Fibroblast of peridontal ligament (primary cell): ENCODE data around the gene DNAH2.

Source experiments
- DNase-seq: peaks from one replicate; pipeline ENCODE4 v3.0.0-alpha.2; 2010; ENCODE audit errors: extremely low read depth

DNAH2 gene

GRCh38 chr17:7838090-7839075, 120.8 kb downstream of the DNAH2 start:
- DNase-seq: peak; percentile 60

GRCh38 chr17:7839190-7839875, 121.8 kb downstream of the DNAH2 start:
- DNase-seq: no peak

DNA sequence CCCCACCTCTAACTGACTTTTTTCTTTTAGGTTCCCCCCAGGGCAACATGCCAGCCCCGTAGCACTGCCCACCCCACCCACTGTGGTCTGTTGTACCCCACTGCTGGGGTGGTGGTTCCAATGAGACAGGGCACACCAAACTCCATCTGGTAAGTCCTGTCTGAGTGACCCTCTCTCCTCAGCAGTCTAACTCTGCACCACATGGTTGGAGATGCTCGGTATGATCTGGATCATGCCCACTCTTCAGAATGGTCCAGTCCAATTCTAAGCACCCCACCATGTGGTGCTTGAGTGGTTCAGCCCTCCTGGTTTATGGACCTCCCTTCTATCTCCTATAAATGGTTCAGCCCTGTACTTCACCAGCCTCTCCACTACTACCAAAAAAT, 122.3 kb downstream of the DNAH2 start:
- DNase-seq: peak; percentile 45

DNA sequence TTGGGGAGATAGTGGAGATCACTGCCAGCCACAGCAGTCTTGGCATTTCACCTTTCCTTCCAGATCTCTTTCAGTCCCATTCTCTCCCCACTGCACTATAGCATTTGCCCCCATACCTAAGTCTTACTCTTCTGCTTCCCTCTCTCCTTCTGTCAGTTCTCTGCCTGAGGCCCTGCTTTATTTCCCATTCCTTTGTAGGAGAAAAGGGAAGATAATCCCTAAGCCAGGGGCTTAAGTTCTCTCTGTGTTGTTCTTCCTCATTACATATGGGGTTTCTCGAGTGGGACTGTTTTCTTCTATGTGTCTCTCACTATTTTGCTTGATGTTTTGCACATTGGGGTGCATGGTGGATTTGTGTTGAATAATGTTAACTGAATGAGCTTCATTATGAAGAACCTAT, 122.9 kb downstream of the DNAH2 start:
- no peak for DNase-seq

DNA sequence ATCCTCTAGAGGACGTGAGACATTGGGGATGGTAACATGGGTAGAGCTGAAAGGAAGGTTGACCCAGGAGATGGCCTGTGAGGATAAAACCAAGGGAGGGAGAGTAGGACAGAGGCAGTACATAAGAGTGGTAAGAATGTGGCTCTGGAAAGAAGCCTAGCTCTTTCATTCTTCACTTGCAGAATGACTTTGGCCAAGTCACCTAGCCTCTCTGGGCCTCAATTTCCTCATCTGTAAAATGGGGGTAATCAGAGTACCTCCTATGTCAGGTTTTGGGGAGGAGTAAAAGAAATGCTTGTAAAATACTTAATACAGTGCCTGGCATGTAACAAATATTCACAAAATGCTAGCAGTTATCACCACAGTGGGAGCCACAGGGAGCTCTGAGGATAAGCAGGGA, 123.3 kb downstream of the DNAH2 start:
- no peak for DNase-seq

DNA sequence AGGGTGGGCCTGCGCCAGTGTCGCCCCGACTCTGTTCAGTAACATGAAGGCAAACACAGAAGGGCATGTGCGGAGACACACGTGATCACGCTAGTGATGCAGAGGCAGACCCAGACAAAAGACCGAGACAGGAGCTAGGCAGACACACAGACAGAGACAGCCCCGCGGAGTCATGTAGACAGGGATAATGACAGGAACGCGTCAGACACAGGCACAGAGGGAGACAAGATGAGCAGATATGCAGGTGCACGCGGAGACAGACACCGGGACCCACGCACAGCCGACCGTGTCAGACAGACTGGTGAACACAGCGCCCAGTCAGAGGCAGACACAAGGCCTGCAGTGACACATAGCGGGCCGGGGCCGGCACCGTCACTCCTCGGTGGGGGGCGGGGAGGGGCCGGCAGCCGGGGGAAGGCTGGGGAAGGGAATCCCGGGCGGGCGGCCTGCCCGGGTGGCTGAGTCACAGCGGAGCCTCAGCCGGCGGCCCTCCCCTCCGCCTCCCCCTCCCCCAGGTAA, 123.9 kb downstream of the DNAH2 start:
- DNase-seq: peak; percentile 80

DNA sequence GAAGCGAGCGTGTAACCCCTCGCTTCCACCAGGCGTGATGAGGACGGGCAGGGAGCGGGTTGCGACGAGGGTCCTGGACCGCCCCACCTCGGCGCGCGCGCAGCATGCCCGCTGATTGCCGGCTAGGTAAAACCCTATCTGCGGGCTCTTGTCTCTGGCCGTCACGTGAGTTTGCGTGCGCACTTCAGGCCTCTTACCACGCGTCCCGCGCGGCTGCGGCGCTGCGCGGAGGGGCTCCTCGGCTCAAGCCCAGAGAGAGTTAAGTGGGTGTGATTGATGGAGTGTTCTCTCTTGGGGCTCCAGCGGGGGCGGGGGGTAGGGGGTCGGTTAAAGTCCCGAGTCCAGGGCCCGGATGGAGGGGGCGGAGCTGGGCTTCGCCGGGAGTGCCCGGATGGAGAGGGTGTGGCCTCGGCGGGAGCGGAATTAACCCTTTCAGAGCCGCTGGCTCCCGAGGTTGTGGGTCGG, 124.4 kb downstream of the DNAH2 start:
- peak; percentile 84 for DNase-seq

DNA sequence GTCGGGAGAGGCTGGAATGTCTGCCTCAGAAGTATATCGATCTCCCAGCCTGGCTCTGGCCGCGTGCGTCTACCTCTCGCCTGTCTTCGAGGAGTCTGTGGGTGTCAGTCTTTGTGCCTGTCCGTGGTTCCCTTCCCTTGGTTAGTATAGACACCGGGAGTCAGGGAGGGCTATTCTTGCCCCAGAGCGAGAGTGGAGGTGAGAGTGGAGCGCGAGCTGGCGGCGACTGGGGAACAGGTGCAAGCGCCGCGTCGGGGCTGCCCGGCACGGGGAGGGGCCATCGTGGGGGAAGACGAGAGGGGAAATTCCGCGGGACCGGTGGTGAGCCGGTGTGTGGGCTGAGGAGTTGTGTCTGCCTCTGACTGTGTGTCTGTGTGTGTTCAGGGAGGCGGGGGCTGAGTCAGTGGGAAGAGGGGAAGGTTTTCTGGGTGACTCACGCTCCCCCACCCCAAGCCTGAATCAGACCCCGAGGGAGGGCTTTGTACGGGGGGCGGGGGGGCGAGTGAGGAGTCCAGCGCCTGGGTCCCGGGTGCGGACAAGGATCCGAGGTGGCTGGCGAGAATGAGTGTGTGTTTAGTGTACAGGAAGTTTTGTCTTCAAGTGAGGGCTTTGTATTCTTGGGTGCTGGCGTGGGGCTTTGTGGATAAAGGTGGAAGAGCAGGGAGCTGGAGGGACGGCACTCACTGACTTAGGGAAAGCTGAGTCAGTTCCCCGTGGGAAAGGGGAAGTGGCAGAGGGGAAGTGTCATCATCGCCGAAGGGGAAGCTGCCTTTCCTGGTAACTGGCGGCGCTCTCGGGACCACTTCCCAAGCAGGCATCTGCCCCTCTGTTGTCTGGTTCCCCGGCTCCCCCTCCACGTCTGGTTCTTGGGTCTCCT, 125.1 kb downstream of the DNAH2 start:
- DNase-seq: peak; percentile 77

GRCh38 chr17:7843257-7843535, 125.7 kb downstream of the DNAH2 start:
- no peak for DNase-seq

GRCh38 chr17:7843536-7844291, 126.2 kb downstream of the DNAH2 start:
- DNase-seq: peak; percentile 74

GRCh38 chr17:7844292-7845154, 127.0 kb downstream of the DNAH2 start:
- peak; percentile 94 for DNase-seq

- DNase-seq: no peak
These were observed 128.0 kb downstream of the DNAH2 start for GRCh38 chr17:7845359-7846062.

DNA sequence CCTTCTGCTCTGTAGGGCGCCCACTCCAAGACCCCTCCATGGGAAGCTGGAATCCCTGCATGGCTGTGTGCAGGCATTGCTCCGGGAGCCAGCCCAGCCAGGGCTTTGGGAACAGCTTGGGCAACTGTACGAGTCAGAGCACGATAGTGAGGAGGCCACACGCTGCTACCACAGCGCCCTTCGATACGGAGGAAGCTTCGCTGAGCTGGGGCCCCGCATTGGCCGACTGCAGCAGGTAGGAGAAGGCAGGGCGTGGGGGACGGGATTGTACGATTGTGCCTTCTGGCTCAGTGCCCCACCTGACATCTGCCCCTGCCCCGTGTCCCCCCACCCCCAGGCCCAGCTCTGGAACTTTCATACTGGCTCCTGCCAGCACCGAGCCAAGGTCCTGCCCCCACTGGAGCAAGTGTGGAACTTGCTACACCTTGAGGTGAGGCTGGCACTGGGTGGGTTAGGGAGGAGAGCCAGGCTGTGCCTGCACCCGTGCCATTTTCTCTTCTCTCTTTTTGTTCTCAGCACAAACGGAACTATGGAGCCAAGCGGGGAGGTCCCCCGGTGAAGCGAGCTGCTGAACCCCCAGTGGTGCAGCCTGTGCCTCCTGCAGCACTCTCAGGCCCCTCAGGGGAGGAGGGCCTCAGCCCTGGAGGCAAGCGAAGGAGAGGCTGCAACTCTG, 128.7 kb downstream of the DNAH2 start:
- no peak for DNase-seq

DNA sequence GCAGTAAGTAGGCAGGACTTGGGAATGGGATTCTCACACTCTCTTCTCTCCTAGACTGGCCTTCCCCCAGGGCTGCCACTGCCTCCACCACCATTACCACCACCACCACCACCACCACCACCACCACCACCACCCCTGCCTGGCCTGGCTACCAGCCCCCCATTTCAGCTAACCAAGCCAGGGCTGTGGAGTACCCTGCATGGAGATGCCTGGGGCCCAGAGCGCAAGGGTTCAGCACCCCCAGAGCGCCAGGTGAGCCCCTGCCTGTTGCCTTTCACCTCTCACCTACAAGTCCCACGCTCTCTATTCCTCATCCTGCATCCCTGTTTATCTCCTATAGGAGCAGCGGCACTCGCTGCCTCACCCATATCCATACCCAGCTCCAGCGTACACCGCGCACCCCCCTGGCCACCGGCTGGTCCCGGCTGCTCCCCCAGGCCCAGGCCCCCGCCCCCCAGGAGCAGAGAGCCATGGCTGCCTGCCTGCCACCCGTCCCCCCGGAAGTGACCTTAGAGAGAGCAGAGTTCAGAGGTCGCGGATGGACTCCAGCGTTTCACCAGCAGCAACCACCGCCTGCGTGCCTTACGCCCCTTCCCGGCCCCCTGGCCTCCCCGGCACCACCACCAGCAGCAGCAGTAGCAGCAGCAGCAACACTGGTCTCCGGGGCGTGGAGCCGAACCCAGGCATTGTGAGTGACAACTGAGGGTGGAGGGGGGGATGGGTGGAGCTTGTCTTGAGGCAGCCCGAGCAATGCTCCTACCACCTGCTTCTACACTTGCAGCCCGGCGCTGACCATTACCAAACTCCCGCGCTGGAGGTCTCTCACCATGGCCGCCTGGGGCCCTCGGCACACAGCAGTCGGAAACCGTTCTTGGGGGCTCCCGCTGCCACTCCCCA, 129.5 kb downstream of the DNAH2 start:
- DNase-seq: no peak

- DNase-seq: no peak
These were observed 130.6 kb downstream of the DNAH2 start for GRCh38 chr17:7848131-7848579.

GRCh38 chr17:7848739-7849129, 131.2 kb downstream of the DNAH2 start:
- no peak for DNase-seq

DNA sequence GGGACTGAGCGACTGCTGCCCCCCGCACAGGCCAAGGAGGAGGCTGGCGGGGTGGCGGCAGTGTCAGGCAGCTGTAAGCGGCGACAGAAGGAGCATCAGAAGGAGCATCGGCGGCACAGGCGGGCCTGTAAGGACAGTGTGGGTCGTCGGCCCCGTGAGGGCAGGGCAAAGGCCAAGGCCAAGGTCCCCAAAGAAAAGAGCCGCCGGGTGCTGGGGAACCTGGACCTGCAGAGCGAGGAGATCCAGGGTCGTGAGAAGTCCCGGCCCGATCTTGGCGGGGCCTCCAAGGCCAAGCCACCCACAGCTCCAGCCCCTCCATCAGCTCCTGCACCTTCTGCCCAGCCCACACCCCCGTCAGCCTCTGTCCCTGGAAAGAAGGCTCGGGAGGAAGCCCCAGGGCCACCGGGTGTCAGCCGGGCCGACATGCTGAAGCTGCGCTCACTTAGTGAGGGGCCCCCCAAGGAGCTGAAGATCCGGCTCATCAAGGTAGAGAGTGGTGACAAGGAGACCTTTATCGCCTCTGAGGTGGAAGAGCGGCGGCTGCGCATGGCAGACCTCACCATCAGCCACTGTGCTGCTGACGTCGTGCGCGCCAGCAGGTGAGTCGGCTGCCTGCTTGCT, 131.7 kb downstream of the DNAH2 start:
- DNase-seq: no peak
